ENCODE data around the gene CD63.

The CD63 gene

GRCh38 chr12:55696141-55696540 lies 32.7 kb downstream of the CD63 start:
- Histone ChIP-seq H3F3A (ENCODE audit: low read depth) (no peaks in the 10 kb centered on the region), H3K36me3 (ENCODE audit: insufficient read depth, low read length) (no peaks in the 10 kb centered on the region), H2AFZ (ENCODE audit: low read length) (no peak overlapping the region), H3K9me3 (ENCODE audit: insufficient read depth, low read depth, low read length) (no peaks in the 10 kb centered on the region), H3K27me3 (ENCODE audit: insufficient read depth, low read length, poor library complexity, severe bottlenecking) (no peaks in the 10 kb centered on the region), H3K79me2 (ENCODE audit: insufficient read depth, low read length) (no peaks in the 10 kb centered on the region), H3K4me3 (ENCODE audit: low read length, poor library complexity, severe bottlenecking) (no peak overlapping the region), H3K4me2 (ENCODE audit: low read depth, low read length, poor library complexity, severe bottlenecking) (no peak overlapping the region), H3K9ac (ENCODE audit: low read depth, low read length, poor library complexity, severe bottlenecking) (no peak overlapping the region), H3K9me2 (replicated peaks; ENCODE audit: low read depth, low read length) (no peaks in the 10 kb centered on the region), H4K20me1 (ENCODE audit: insufficient read depth, low read length, poor library complexity, severe bottlenecking) (no peaks in the 10 kb centered on the region), H3K4me1 (ENCODE audit: insufficient read depth, low read length, poor library complexity, severe bottlenecking) (no peaks in the 10 kb centered on the region)
- no peak for TF ChIP-seq CTCF (conservative IDR thresholded peaks at IDR 0.05; ENCODE audit: low read length)
- TF ChIP-seq EZH2phosphoT487 (IDR thresholded peaks at IDR 0.05; ENCODE audit: borderline replicate concordance): no peak

- no peaks in the 10 kb centered on the region for H3K9me3 ChIP-seq (ENCODE audit: insufficient read depth, low read depth, low read length)
- no peak overlapping the region for H3K9ac ChIP-seq (ENCODE audit: low read depth, low read length, poor library complexity, severe bottlenecking)
- H3K9me2 ChIP-seq (replicated peaks; ENCODE audit: low read depth, low read length): no peaks in the 10 kb centered on the region
- no peaks in the 10 kb centered on the region for H3K79me2 ChIP-seq (ENCODE audit: insufficient read depth, low read length)
- H4K20me1 ChIP-seq (ENCODE audit: insufficient read depth, low read length, poor library complexity, severe bottlenecking): no peaks in the 10 kb centered on the region
- H3K4me1 ChIP-seq (ENCODE audit: insufficient read depth, low read length, poor library complexity, severe bottlenecking): no peaks in the 10 kb centered on the region
- H2AFZ ChIP-seq (ENCODE audit: low read length): no peak overlapping the region
- H3K27me3 ChIP-seq (ENCODE audit: insufficient read depth, low read length, poor library complexity, severe bottlenecking): no peaks in the 10 kb centered on the region
- no peak overlapping the region for H3K4me3 ChIP-seq (ENCODE audit: low read length, poor library complexity, severe bottlenecking)
- no peak overlapping the region for H3K4me2 ChIP-seq (ENCODE audit: low read depth, low read length, poor library complexity, severe bottlenecking)
- H3F3A ChIP-seq (ENCODE audit: low read depth): no peaks in the 10 kb centered on the region
- H3K36me3 ChIP-seq (ENCODE audit: insufficient read depth, low read length): no peaks in the 10 kb centered on the region
- TF ChIP-seq EZH2phosphoT487 (IDR thresholded peaks at IDR 0.05; ENCODE audit: borderline replicate concordance) (no peak), CTCF (conservative IDR thresholded peaks at IDR 0.05; ENCODE audit: low read length) (no peak)
Observed at GRCh38 chr12:55695349-55695748, 33.5 kb downstream of the CD63 start.

GRCh38 chr12:55694651-55695050 lies 34.2 kb downstream of the CD63 start:
- Histone ChIP-seq H3K9me3 (ENCODE audit: insufficient read depth, low read depth, low read length) (no peaks in the 10 kb centered on the region), H3K27me3 (ENCODE audit: insufficient read depth, low read length, poor library complexity, severe bottlenecking) (no peaks in the 10 kb centered on the region), H3K4me1 (ENCODE audit: insufficient read depth, low read length, poor library complexity, severe bottlenecking) (peaks cover under 1% of the 10 kb centered on the region), H3F3A (ENCODE audit: low read depth) (no peaks in the 10 kb centered on the region), H3K79me2 (ENCODE audit: insufficient read depth, low read length) (no peaks in the 10 kb centered on the region), H3K9me2 (replicated peaks; ENCODE audit: low read depth, low read length) (no peaks in the 10 kb centered on the region), H3K36me3 (ENCODE audit: insufficient read depth, low read length) (no peaks in the 10 kb centered on the region), H3K4me2 (ENCODE audit: low read depth, low read length, poor library complexity, severe bottlenecking) (no peak overlapping the region), H3K4me3 (ENCODE audit: low read length, poor library complexity, severe bottlenecking) (no peak overlapping the region), H2AFZ (ENCODE audit: low read length) (no peak overlapping the region), H3K9ac (ENCODE audit: low read depth, low read length, poor library complexity, severe bottlenecking) (no peak overlapping the region), H4K20me1 (ENCODE audit: insufficient read depth, low read length, poor library complexity, severe bottlenecking) (no peaks in the 10 kb centered on the region)
- no peak for TF ChIP-seq EZH2phosphoT487 (IDR thresholded peaks at IDR 0.05; ENCODE audit: borderline replicate concordance)
- no peak for TF ChIP-seq CTCF (conservative IDR thresholded peaks at IDR 0.05; ENCODE audit: low read length)
